HCT116 (cell line): ENCODE measurements around the gene FNBP1. TPM values are rescaled to one million over a fixed set of nuclear protein-coding genes. Genes with fewer than 3 reads are reported as not detected.

ENCODE experiments used
- ATAC-seq: fragments of 200-7000 bp; cut with Tn5 transposase; 2 replicates; pipeline ENCODE4 v1.9.1; 2020; ENCODE audit warnings: mild to moderate bottlenecking, moderate library complexity
- BruUV-seq: library from RNA; stranded (reverse); fragments of 400-500 nt; replicated peaks from 2 replicates; lab custom pipeline; 2021; lab: Mats Ljungman, UMichigan
- CTCF ChIA-PET: fragments of 300-600 bp; sonication (Branson Sonifier 250); formaldehyde crosslinking; loops from one replicate; lab custom pipeline; 2021; ENCODE audit warnings: antibody characterized with exemption; lab: Charles Lee
- POLR2A ChIA-PET: fragments of 300-600, 350-600 bp; sonication (Branson Sonifier 250); formaldehyde crosslinking; loops from one replicate; lab custom pipeline; 2021; ENCODE audit warnings: antibody characterized with exemption; lab: Charles Lee
- RAD21 ChIA-PET, 2 experiments: fragments of 300-600 bp; sonication (Branson Sonifier 250); formaldehyde crosslinking; loops; one replicate each; lab custom pipeline; 2023; ENCODE audit warnings: low total read pairs in 2 of 2; ENCODE audit not compliant: uncharacterized antibody in 2 of 2, unreplicated experiment in 2 of 2, low non-redundant PET in 1 of 2; lab: Charles Lee
- DNase-seq: peaks from one replicate; pipeline ENCODE4 v3.0.0-alpha.2; 2010; ENCODE audit warnings: low read depth, low spot score
- H2AFZ ChIP-seq: fragments of 200-600 bp; shearing (Covaris generic), sonication (generic); 2 replicates; pipeline ENCODE4 v1.6.1; 2017; ENCODE audit warnings: low read depth, mixed run types, mixed read lengths, antibody characterized with exemption, low read length; ENCODE audit not compliant: poor library complexity, severe bottlenecking
- H3K27ac ChIP-seq: 2 replicates; pipeline ENCODE4 v1.5.1; 2012; ENCODE audit warnings: low read depth, low read length
- H3K27me3 ChIP-seq: fragments of 200-600 bp; sonication (generic); 2 replicates; pipeline ENCODE4 v1.6.1; 2016; ENCODE audit warnings: mixed run types, low read length, mixed read lengths; ENCODE audit not compliant: insufficient read depth
- H3K36me3 ChIP-seq, 2 experiments: fragments of 200-500 bp in 1 of 2; fragments of 200-600 bp in 1 of 2; sonication (Bioruptor generic) in 1 of 2; sonication (generic) in 1 of 2; 2 replicates each; pipeline versions ENCODE4 v1.5.1 to v1.6.1; 2014 to 2016; ENCODE audit warnings: low read length in 2 of 2, inconsistent platforms in 1 of 2, mixed read lengths in 1 of 2, mixed run types in 1 of 2; ENCODE audit not compliant: insufficient read depth in 2 of 2, control insufficient read depth in 1 of 2
- H3K4me1 ChIP-seq, 2 experiments: fragments of 200-600 bp in 1 of 2; sonication (generic) in 1 of 2; 2 replicates each; pipeline versions ENCODE4 v1.5.1 to v1.6.1; 2012 to 2017; ENCODE audit warnings: low read length in 2 of 2, inconsistent platforms in 1 of 2, mild to moderate bottlenecking in 1 of 2, mixed read lengths in 1 of 2, mixed run types in 1 of 2, moderate library complexity in 1 of 2; ENCODE audit not compliant: insufficient read depth in 2 of 2, control insufficient read depth in 1 of 2
- H3K4me2 ChIP-seq: fragments of 200-600 bp; sonication (generic); 2 replicates; pipeline ENCODE4 v1.6.1; 2017; ENCODE audit warnings: mixed run types, low read length, mixed read lengths
- H3K4me3 ChIP-seq, 2 experiments: fragments of 200-600 bp in 1 of 2; sonication (generic) in 1 of 2; replicated peaks in 1 of 2; 2 replicates each; pipeline ENCODE4 v1.5.1; 2011 to 2016; ENCODE audit warnings: low read length in 2 of 2, control low read depth in 1 of 2, low read depth in 1 of 2, mild to moderate bottlenecking in 1 of 2, mixed read lengths in 1 of 2, mixed run types in 1 of 2
- H3K79me2 ChIP-seq: fragments of 200-600 bp; sonication (generic); 2 replicates; pipeline ENCODE4 v1.6.1; 2017; ENCODE audit warnings: mild to moderate bottlenecking, mixed run types, low read length, moderate library complexity, mixed read lengths; ENCODE audit not compliant: insufficient read depth
- H3K9ac ChIP-seq: fragments of 200-600 bp; sonication (generic); 2 replicates; pipeline ENCODE4 v1.6.1; 2016; ENCODE audit warnings: low read length, mixed read lengths
- H3K9me2 ChIP-seq: fragments of 200-600 bp; sonication (generic), shearing (Covaris generic); 2 replicates; pipeline ENCODE4 v1.6.1; 2017; ENCODE audit warnings: mixed run types, mild to moderate bottlenecking, moderate library complexity; ENCODE audit not compliant: insufficient read depth
- H3K9me3 ChIP-seq, 2 experiments: fragments of 200-500 bp in 1 of 2; fragments of 200-600 bp in 1 of 2; sonication (Bioruptor generic) in 1 of 2; sonication (generic) in 1 of 2; 2 replicates each; pipeline ENCODE4 v1.6.1; 2014 to 2017; ENCODE audit warnings: low read length in 2 of 2, mixed read lengths in 2 of 2, inconsistent platforms in 1 of 2, low read depth in 1 of 2, mild to moderate bottlenecking in 1 of 2, mixed run types in 1 of 2, moderate library complexity in 1 of 2; ENCODE audit not compliant: control insufficient read depth in 1 of 2, insufficient read depth in 1 of 2
- H4K20me1 ChIP-seq: fragments of 200-600 bp; sonication (generic), shearing (Covaris generic); 2 replicates; pipeline ENCODE4 v1.6.1; 2017; ENCODE audit warnings: mixed run types, mild to moderate bottlenecking, moderate library complexity; ENCODE audit not compliant: insufficient read depth
- ATF3 ChIP-seq: IDR thresholded peaks from 2 replicates; pipeline ENCODE4 v1.6.1; 2012
- CBX3 ChIP-seq: IDR thresholded peaks from 2 replicates; pipeline ENCODE4 v1.6.1; 2012; ENCODE audit warnings: low read depth
- EZH2 ChIP-seq: fragments of 200-600 bp; sonication (generic); IDR thresholded peaks from 2 replicates; pipeline ENCODE4 v1.6.1; 2017; ENCODE audit warnings: antibody characterized with exemption, mixed run types
- EZH2phosphoT487 ChIP-seq: fragments of 200-600 bp; IDR thresholded peaks from 2 replicates; pipeline ENCODE4 v1.6.1; 2018; ENCODE audit warnings: antibody characterized with exemption, borderline replicate concordance
- JUND ChIP-seq: IDR thresholded peaks from 2 replicates; pipeline ENCODE4 v1.6.1; 2012
- POLR2AphosphoS5 ChIP-seq: IDR thresholded peaks from 2 replicates; pipeline ENCODE4 v1.6.1; 2011; ENCODE audit warnings: mild to moderate bottlenecking, low read depth, low read length, moderate library complexity
- TCF7L2 ChIP-seq: IDR thresholded peaks from 2 replicates; pipeline ENCODE4 v1.7.0; 2011; ENCODE audit warnings: borderline replicate concordance, inconsistent platforms; ENCODE audit not compliant: insufficient read depth, insufficient read length; ENCODE audit errors: extremely low read depth
- YY1 ChIP-seq: IDR thresholded peaks from 2 replicates; pipeline ENCODE4 v1.6.1; 2011; ENCODE audit warnings: low read length, low read depth, moderate library complexity, mild to moderate bottlenecking; ENCODE audit not compliant: insufficient replicate concordance; ENCODE audit errors: extremely low read depth
- ZNF274 ChIP-seq: fragments of 200-500 bp; sonication (Bioruptor generic); IDR thresholded peaks from 2 replicates; pipeline ENCODE4 v1.6.1; 2014; ENCODE audit warnings: mild to moderate bottlenecking, low read depth, low read length, inconsistent platforms
- intact Hi-C: fragments of 100-400 bp; cut with micrococcal nuclease; formaldehyde crosslinking; loops from 2 replicates; pipeline ENCODE4 v1.10.0; 2022
- total RNA-seq: library from RNA; stranded (reverse); gene quantifications from one replicate; pipeline ENCODE4 v1.2.1, GENCODE V29; 2021; ENCODE audit not compliant: unreplicated experiment

Gene FNBP1
- total RNA-seq, 1 experiment from 2014 or later, result 25.0 TPM

GRCh38 chr9:130030651-130031127 is 12.3 kb downstream of the FNBP1 start:
- Histone ChIP-seq H3K9ac (no peak overlapping the region), H3K27ac (no peak overlapping the region), H3K27me3 (no peaks in the 10 kb centered on the region), H4K20me1 (peaks cover 3% of the 10 kb centered on the region; the same call in 1 of the 2 replicates), H3K36me3 (no peaks in the 10 kb centered on the region), H3K9me3 (no peaks in the 10 kb centered on the region), H3K4me1 (peaks cover 2 to 9% of the 10 kb centered on the region in 2 experiments; a peak in 2 of 4 replicates), H2AFZ (no peak overlapping the region), H3K79me2 (0 out of 2 replicates have a peak, but pooled peaks cover 4% of the 10 kb centered on the region), H3K4me2 (no peak overlapping the region), H3K4me3 (no peak overlapping the region), H3K9me2 (no peaks in the 10 kb centered on the region)
- intact Hi-C loops, result no loop called here
- RAD21 ChIA-PET, result no interaction called here
- ATAC-seq, result no peak; the same call in 1 of the 2 replicates
- TF ChIP-seq POLR2AphosphoS5 (no peak), TCF7L2 (no peak), JUND (no peak), CBX3 (no peak), EZH2 (no peak), ZNF274 (no peak), YY1 (no peak), EZH2phosphoT487 (no peak), ATF3 (no peak)
- DNase-seq, result no peak
- no TSS peak for BruUV-seq
- CTCF ChIA-PET, result no interaction called here
- POLR2A ChIA-PET, result no interaction called here
